WTC11 (cell line): ENCODE data around the gene MACROD2. TPM values are rescaled to one million over a fixed set of nuclear protein-coding genes. Genes with fewer than 3 reads are reported as not detected.

Source experiments
- ATAC-seq: fragments of 200-7000 bp; cut with Tn5 transposase; 2 replicates; pipeline ENCODE4 v1.10.0; 2021; ENCODE audit warnings: mild to moderate bottlenecking, moderate library complexity
- CTCF ChIA-PET: fragments of 300-600 bp; sonication (Branson Sonifier 250); formaldehyde crosslinking; loops from one replicate; lab custom pipeline; 2021; ENCODE audit warnings: antibody characterized with exemption; lab: Charles Lee
- POLR2A ChIA-PET: fragments of 350-600 bp; sonication (Branson Sonifier 250); formaldehyde crosslinking; loops from one replicate; lab custom pipeline; 2021; ENCODE audit warnings: antibody characterized with exemption; lab: Charles Lee
- DNase-seq: peaks from one replicate; pipeline ENCODE4 v3.0.0; 2021; ENCODE audit warnings: low spot score
- H3K27ac Mint-ChIP-seq: 2 replicates; pipeline ENCODE4 v1.8.0; 2021; ENCODE audit warnings: mixed read lengths
- H3K27me3 Mint-ChIP-seq: 2 replicates; pipeline ENCODE4 v1.8.0; 2021; ENCODE audit warnings: low read depth, mild to moderate bottlenecking, moderate library complexity, mixed read lengths
- H3K36me3 Mint-ChIP-seq: 2 replicates; pipeline ENCODE4 v1.8.0; 2021; ENCODE audit warnings: mixed read lengths
- H3K4me1 Mint-ChIP-seq: 2 replicates; pipeline ENCODE4 v1.8.0; 2022; ENCODE audit warnings: mixed read lengths
- H3K4me3 Mint-ChIP-seq: 2 replicates; pipeline ENCODE4 v1.8.0; 2021; ENCODE audit warnings: mild to moderate bottlenecking, moderate library complexity, mixed read lengths
- H3K9me3 Mint-ChIP-seq: 2 replicates; pipeline ENCODE4 v1.8.0; 2021; ENCODE audit warnings: mixed read lengths
- CREM ChIP-seq: sonication (generic); formaldehyde crosslinking; IDR thresholded peaks from 2 replicates; pipeline ENCODE4 v1.8.1; 2022; ENCODE audit warnings: mild to moderate bottlenecking, missing genetic modification reagents, moderate library complexity
- ELF4 ChIP-seq: sonication (generic); formaldehyde crosslinking; IDR thresholded peaks from 2 replicates; pipeline ENCODE4 v1.8.1; 2022; ENCODE audit warnings: low read depth, mild to moderate bottlenecking, moderate library complexity, missing genetic modification reagents
- ETV6 ChIP-seq: sonication (generic); formaldehyde crosslinking; IDR thresholded peaks from 2 replicates; pipeline ENCODE4 v1.8.1; 2022; ENCODE audit warnings: mild to moderate bottlenecking, missing genetic modification reagents
- FOXJ3 ChIP-seq: sonication (generic); formaldehyde crosslinking; IDR thresholded peaks from 2 replicates; pipeline ENCODE4 v1.9.0; 2021; ENCODE audit warnings: missing genetic modification reagents, mild to moderate bottlenecking, borderline replicate concordance
- GABPB1 ChIP-seq: sonication (generic); formaldehyde crosslinking; IDR thresholded peaks from 2 replicates; pipeline ENCODE4 v1.8.1; 2023; ENCODE audit warnings: mild to moderate bottlenecking, missing genetic modification reagents
- GRHL2 ChIP-seq: fragments of 250-450 bp; sonication (Bioruptor Pico); IDR thresholded peaks from 2 replicates; pipeline ENCODE4 v1.8.0; 2022; ENCODE audit warnings: mild to moderate bottlenecking, moderate library complexity; ENCODE audit not compliant: insufficient replicate concordance, severe bottlenecking
- KAT7 ChIP-seq: sonication (generic); formaldehyde crosslinking; IDR thresholded peaks from 2 replicates; pipeline ENCODE4 v1.8.1; 2023; ENCODE audit warnings: missing genetic modification reagents, mild to moderate bottlenecking, borderline replicate concordance
- NR3C1 ChIP-seq: sonication (generic); formaldehyde crosslinking; conservative IDR thresholded peaks from 2 replicates; pipeline ENCODE4 v1.8.1; 2023; ENCODE audit warnings: low read depth, mild to moderate bottlenecking, missing genetic modification reagents
- SMAD4 ChIP-seq: sonication (generic); formaldehyde crosslinking; IDR thresholded peaks from 2 replicates; pipeline ENCODE4 v1.8.0; 2022; ENCODE audit warnings: mild to moderate bottlenecking, missing genetic modification reagents
- SP1 ChIP-seq: sonication (generic); formaldehyde crosslinking; conservative IDR thresholded peaks from 2 replicates; pipeline ENCODE4 v1.8.1; 2022; ENCODE audit warnings: missing genetic modification reagents
- TCF7 ChIP-seq: sonication (generic); formaldehyde crosslinking; IDR thresholded peaks from 2 replicates; pipeline ENCODE4 v1.8.0; 2022; ENCODE audit warnings: mild to moderate bottlenecking, low read depth, missing genetic modification reagents, moderate library complexity
- TEAD1 ChIP-seq: sonication (generic); formaldehyde crosslinking; IDR thresholded peaks from 2 replicates; pipeline ENCODE4 v1.8.0; 2022; ENCODE audit warnings: mild to moderate bottlenecking, missing genetic modification reagents
- TEAD4 ChIP-seq: sonication (generic); formaldehyde crosslinking; IDR thresholded peaks from 2 replicates; pipeline ENCODE4 v1.8.0; 2022; ENCODE audit warnings: mild to moderate bottlenecking, missing genetic modification reagents
- TP53 ChIP-seq: sonication (generic); formaldehyde crosslinking; IDR thresholded peaks from 2 replicates; pipeline ENCODE4 v1.8.1; 2023; ENCODE audit warnings: mild to moderate bottlenecking, missing genetic modification reagents
- ZBTB21 ChIP-seq: sonication (generic); formaldehyde crosslinking; IDR thresholded peaks from 2 replicates; pipeline ENCODE4 v1.8.1; 2023; ENCODE audit warnings: mild to moderate bottlenecking, missing genetic modification reagents, borderline replicate concordance
- ZNF317 ChIP-seq: sonication (generic); formaldehyde crosslinking; IDR thresholded peaks from 2 replicates; pipeline ENCODE4 v1.8.1; 2023; ENCODE audit warnings: low read depth, mild to moderate bottlenecking, moderate library complexity, missing genetic modification reagents, borderline replicate concordance
- total RNA-seq: library from RNA; stranded (reverse); gene quantifications from 3 replicates; pipeline ENCODE4 v1.2.3, GENCODE V29; 2021
- TF ChIP-seq, protein P1 (sequence below): sonication (generic); formaldehyde crosslinking; IDR thresholded peaks from 2 replicates; pipeline ENCODE4 v1.8.1; 2023; ENCODE audit warnings: mild to moderate bottlenecking, moderate library complexity, missing genetic modification reagents
- TF ChIP-seq, protein P2 (sequence below): sonication (generic); formaldehyde crosslinking; IDR thresholded peaks from 2 replicates; pipeline ENCODE4 v1.8.0; 2022; ENCODE audit warnings: mild to moderate bottlenecking, missing genetic modification reagents
- TF ChIP-seq, protein P3 (sequence below): sonication (generic); formaldehyde crosslinking; IDR thresholded peaks from 2 replicates; pipeline ENCODE4 v1.8.0; 2022; ENCODE audit warnings: mild to moderate bottlenecking, missing genetic modification reagents

The MACROD2 gene
- total RNA-seq, 1 experiment from 2014 or later: 4.1 TPM

DNA sequence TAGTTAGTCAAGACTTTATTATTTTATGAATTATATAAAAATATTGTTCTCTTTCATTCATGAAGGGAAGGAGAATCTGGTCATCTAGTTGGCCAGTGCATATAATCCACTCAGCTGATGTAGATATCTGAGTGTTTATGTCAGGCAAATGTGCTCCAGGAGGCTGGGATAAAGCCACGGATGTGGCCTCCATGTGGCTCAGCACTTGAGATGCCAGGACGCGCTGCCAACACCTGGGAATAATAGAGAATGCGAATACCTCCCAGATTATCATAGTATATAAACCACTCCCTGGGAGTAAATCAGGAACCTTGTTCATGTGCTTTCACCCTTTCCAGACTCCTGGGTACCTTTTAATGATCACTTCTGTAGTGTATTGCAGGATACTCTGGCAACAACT, 1571.9 kb downstream of the MACROD2 start:
- Mint-ChIP-seq H3K9me3 (no peaks in the 10 kb centered on the region), H3K36me3 (no peaks in the 10 kb centered on the region), H3K4me1 (peaks cover 12% of the 10 kb centered on the region), H3K27ac (no peak overlapping the region), H3K4me3 (no peak overlapping the region), H3K27me3 (no peaks in the 10 kb centered on the region; the same call in 1 of the 2 replicates)
- ATAC-seq (no peak), DNase-seq (no peak)
- CTCF ChIA-PET: no interaction called here
- POLR2A ChIA-PET: no interaction called here
- TF ChIP-seq TCF7: no peak
- no peak for TF ChIP-seq TP53 (CRISPR knock-in tag)
- TF ChIP-seq SP1: no peak
- TF ChIP-seq, protein P1, sequence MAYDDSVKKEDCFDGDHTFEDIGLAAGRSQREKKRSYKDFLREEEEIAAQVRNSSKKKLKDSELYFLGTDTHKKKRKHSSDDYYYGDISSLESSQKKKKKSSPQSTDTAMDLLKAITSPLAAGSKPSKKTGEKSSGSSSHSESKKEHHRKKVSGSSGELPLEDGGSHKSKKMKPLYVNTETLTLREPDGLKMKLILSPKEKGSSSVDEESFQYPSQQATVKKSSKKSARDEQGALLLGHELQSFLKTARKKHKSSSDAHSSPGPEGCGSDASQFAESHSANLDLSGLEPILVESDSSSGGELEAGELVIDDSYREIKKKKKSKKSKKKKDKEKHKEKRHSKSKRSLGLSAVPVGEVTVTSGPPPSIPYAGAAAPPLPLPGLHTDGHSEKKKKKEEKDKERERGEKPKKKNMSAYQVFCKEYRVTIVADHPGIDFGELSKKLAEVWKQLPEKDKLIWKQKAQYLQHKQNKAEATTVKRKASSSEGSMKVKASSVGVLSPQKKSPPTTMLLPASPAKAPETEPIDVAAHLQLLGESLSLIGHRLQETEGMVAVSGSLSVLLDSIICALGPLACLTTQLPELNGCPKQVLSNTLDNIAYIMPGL (CRISPR knock-in tag): no peak

DNA sequence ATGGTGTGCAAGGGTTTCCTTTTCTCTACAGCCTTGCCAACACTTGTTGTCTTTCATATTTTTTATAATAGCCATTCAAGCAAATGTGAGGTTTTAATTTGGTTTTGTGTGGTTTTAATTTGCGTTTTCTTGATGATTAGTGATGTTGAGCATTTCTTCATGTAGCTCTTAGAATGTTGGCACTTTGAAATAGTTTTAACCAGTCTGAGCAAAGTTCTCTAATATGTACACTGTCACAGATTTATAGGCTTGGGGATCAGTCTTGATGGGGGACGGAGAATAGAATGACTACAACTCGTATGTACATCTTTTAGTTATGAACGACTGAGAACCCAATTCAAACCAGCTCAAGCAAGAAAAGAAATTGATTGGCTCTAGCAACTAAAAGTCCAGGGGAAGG, 1574.8 kb downstream of the MACROD2 start:
- peaks cover under 1% of the 10 kb centered on the region for H3K4me1 Mint-ChIP-seq
- no peaks in the 10 kb centered on the region for H3K36me3 Mint-ChIP-seq
- no peaks in the 10 kb centered on the region for H3K27me3 Mint-ChIP-seq
- DNase-seq: no peak
- no peak for ATAC-seq
- ChIA-PET CTCF (interaction anchor here (0.7 kb wide), 1 partner anchor 220 kb away, joined by 3 read pairs; no protein-coding TSS in a partner anchor), POLR2A (no interaction called here)
- H3K4me3 Mint-ChIP-seq: no peak overlapping the region
- TF ChIP-seq GRHL2 (CRISPR knock-in tag) (no peak), ETV6 (no peak), NR3C1 (CRISPR knock-in tag) (no peak), TEAD1 (CRISPR knock-in tag) (no peak), ZBTB21 (CRISPR knock-in tag) (no peak)
- TF ChIP-seq, protein P1 (CRISPR knock-in tag): no peak
- TF ChIP-seq, protein P2, sequence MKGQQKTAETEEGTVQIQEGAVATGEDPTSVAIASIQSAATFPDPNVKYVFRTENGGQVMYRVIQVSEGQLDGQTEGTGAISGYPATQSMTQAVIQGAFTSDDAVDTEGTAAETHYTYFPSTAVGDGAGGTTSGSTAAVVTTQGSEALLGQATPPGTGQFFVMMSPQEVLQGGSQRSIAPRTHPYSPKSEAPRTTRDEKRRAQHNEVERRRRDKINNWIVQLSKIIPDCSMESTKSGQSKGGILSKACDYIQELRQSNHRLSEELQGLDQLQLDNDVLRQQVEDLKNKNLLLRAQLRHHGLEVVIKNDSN (CRISPR knock-in tag): no peak
- no peak overlapping the region for H3K27ac Mint-ChIP-seq
- H3K9me3 Mint-ChIP-seq: no peaks in the 10 kb centered on the region

DNA sequence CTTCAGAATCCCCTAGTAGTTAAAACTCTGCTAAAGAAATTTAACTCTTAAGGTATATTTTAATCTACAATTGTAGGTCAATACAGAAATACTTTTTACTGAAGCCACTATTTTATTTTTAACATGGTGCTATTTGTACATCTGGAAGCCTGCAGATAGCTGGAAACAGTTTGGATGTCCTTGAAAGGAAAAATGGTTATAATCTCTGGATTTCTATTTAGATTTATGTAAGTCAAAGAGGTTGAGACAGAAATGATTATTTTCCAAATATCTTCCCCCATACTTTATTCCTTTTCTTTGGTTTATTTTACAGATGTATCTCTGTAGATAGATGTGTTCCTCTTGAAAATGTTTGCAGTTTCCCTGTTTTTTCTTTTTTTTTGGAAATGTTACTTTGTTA, 1575.7 kb downstream of the MACROD2 start:
- Mint-ChIP-seq H3K27ac (no peak overlapping the region), H3K9me3 (no peaks in the 10 kb centered on the region), H3K36me3 (no peaks in the 10 kb centered on the region), H3K27me3 (no peaks in the 10 kb centered on the region), H3K4me1 (no peaks in the 10 kb centered on the region), H3K4me3 (no peak overlapping the region)
- ATAC-seq: no peak
- CTCF ChIA-PET: no interaction called here
- TF ChIP-seq CREM (CRISPR knock-in tag) (no peak), NR3C1 (CRISPR knock-in tag) (no peak), GABPB1 (CRISPR knock-in tag) (no peak), KAT7 (CRISPR knock-in tag) (no peak), FOXJ3 (CRISPR knock-in tag) (no peak), TEAD4 (no peak), SMAD4 (CRISPR knock-in tag) (no peak), ELF4 (no peak), ZNF317 (no peak)
- TF ChIP-seq, protein P3, sequence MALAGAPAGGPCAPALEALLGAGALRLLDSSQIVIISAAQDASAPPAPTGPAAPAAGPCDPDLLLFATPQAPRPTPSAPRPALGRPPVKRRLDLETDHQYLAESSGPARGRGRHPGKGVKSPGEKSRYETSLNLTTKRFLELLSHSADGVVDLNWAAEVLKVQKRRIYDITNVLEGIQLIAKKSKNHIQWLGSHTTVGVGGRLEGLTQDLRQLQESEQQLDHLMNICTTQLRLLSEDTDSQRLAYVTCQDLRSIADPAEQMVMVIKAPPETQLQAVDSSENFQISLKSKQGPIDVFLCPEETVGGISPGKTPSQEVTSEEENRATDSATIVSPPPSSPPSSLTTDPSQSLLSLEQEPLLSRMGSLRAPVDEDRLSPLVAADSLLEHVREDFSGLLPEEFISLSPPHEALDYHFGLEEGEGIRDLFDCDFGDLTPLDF (CRISPR knock-in tag): no peak
- no peak for DNase-seq
- POLR2A ChIA-PET: no interaction called here
